Hepatocyte (in vitro differentiated cells): Measurements from ENCODE around the gene ANKRD28.

Experiments
- EZH2phosphoT487 ChIP-seq: fragments of 200-600 bp; sonication (generic); IDR thresholded peaks from one replicate; pipeline ENCODE4 v1.6.1; 2018; ENCODE audit warnings: antibody characterized with exemption, mild to moderate bottlenecking, low read depth, moderate library complexity; ENCODE audit not compliant: unreplicated experiment, severe bottlenecking
- TF ChIP-seq, protein P1 (sequence below): fragments of 200-600 bp; sonication (generic); IDR thresholded peaks from 2 replicates; pipeline ENCODE4 v1.5.1; 2016; ENCODE audit warnings: antibody characterized with exemption, mild to moderate bottlenecking; ENCODE audit not compliant: poor library complexity

- TF ChIP-seq, protein P1, sequence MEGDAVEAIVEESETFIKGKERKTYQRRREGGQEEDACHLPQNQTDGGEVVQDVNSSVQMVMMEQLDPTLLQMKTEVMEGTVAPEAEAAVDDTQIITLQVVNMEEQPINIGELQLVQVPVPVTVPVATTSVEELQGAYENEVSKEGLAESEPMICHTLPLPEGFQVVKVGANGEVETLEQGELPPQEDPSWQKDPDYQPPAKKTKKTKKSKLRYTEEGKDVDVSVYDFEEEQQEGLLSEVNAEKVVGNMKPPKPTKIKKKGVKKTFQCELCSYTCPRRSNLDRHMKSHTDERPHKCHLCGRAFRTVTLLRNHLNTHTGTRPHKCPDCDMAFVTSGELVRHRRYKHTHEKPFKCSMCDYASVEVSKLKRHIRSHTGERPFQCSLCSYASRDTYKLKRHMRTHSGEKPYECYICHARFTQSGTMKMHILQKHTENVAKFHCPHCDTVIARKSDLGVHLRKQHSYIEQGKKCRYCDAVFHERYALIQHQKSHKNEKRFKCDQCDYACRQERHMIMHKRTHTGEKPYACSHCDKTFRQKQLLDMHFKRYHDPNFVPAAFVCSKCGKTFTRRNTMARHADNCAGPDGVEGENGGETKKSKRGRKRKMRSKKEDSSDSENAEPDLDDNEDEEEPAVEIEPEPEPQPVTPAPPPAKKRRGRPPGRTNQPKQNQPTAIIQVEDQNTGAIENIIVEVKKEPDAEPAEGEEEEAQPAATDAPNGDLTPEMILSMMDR = no peak
- no peak for TF ChIP-seq EZH2phosphoT487
Observed at GRCh38 chr3:15783361-15783969, 14.3 kb downstream of the ANKRD28 start.
